Middle frontal gyrus (tissue), 1 donor: ENCODE results near the gene MN1.

ENCODE experiments used
- DNase-seq: peaks from one replicate; pipeline ENCODE4 v3.0.0-alpha.2; 2015; ENCODE audit warnings: low spot score; ENCODE audit errors: extremely low spot score

MN1 gene

GRCh38 chr22:27801616-27802345 lies at the start of gene MN1:
Gene MN1, minus strand, starts transcription at chr22:27801756. Its CDS starts 1,213 bp downstream, at chr22:27800543.
- DNase-seq = no peak

GRCh38 chr22:27850000-27850521 lies 48.5 kb upstream of the MN1 start:
- no peak for DNase-seq

- DNase-seq = no peak
Observed at GRCh38 chr22:27848005-27848404, 46.4 kb upstream of the MN1 start.

- no peak for DNase-seq
Observed at GRCh38 chr22:27846910-27847309, 45.4 kb upstream of the MN1 start.

GRCh38 chr22:27846248-27846757 lies 44.7 kb upstream of the MN1 start:
- DNase-seq = no peak

- no peak for DNase-seq
Observed at GRCh38 chr22:27845644-27846043, 44.1 kb upstream of the MN1 start.

- DNase-seq = no peak
Observed at GRCh38 chr22:27844656-27845591, 43.4 kb upstream of the MN1 start.

- no peak for DNase-seq
Observed at GRCh38 chr22:27844256-27844655, 42.7 kb upstream of the MN1 start.

- no peak for DNase-seq
Observed at GRCh38 chr22:27843441-27843840, 41.9 kb upstream of the MN1 start.

GRCh38 chr22:27842669-27843431 lies 41.3 kb upstream of the MN1 start:
- DNase-seq = peak; percentile 12

GRCh38 chr22:27842201-27842600 lies 40.6 kb upstream of the MN1 start:
- DNase-seq = no peak

GRCh38 chr22:27840436-27840835 lies 38.9 kb upstream of the MN1 start:
- no peak for DNase-seq

GRCh38 chr22:27839057-27839660 lies 37.6 kb upstream of the MN1 start:
- DNase-seq = no peak

- no peak for DNase-seq
Observed at GRCh38 chr22:27836181-27836580, 34.6 kb upstream of the MN1 start.

- no peak for DNase-seq
Observed at GRCh38 chr22:27835446-27835845, 33.9 kb upstream of the MN1 start.

- no peak for DNase-seq
Observed at GRCh38 chr22:27834364-27835185, 33.0 kb upstream of the MN1 start.

GRCh38 chr22:27833803-27834202 lies 32.2 kb upstream of the MN1 start:
- DNase-seq = no peak

- DNase-seq = no peak
Observed at GRCh38 chr22:27832606-27833005, 31.1 kb upstream of the MN1 start.

- no peak for DNase-seq
Observed at GRCh38 chr22:27829620-27830019, 28.1 kb upstream of the MN1 start.
